Upper lobe of left lung (tissue), 4 donors: ENCODE results near the gene HECTD3.

Source experiments
- POLR2AphosphoS5 ChIP-seq, 2 donors: sonication (generic); formaldehyde crosslinking; IDR thresholded peaks; one replicate each; pipeline ENCODE4 v1.5.1; 2017; ENCODE audit warnings: antibody characterized with exemption in 2 of 2
- TF ChIP-seq, protein P1 (sequence below), 6 experiments: fragments of 450-650 bp in 4 of 6; fragments of 200-600 bp in 2 of 6; sonication (generic) in 2 of 6; IDR thresholded peaks; one replicate each; pipeline ENCODE4 v1.5.1; 2016 to 2019; ENCODE audit warnings: antibody characterized with exemption in 6 of 6

- TF ChIP-seq, protein P1, sequence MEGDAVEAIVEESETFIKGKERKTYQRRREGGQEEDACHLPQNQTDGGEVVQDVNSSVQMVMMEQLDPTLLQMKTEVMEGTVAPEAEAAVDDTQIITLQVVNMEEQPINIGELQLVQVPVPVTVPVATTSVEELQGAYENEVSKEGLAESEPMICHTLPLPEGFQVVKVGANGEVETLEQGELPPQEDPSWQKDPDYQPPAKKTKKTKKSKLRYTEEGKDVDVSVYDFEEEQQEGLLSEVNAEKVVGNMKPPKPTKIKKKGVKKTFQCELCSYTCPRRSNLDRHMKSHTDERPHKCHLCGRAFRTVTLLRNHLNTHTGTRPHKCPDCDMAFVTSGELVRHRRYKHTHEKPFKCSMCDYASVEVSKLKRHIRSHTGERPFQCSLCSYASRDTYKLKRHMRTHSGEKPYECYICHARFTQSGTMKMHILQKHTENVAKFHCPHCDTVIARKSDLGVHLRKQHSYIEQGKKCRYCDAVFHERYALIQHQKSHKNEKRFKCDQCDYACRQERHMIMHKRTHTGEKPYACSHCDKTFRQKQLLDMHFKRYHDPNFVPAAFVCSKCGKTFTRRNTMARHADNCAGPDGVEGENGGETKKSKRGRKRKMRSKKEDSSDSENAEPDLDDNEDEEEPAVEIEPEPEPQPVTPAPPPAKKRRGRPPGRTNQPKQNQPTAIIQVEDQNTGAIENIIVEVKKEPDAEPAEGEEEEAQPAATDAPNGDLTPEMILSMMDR (IDR thresholded peaks at IDR 0.05) = no peak
- TF ChIP-seq POLR2AphosphoS5 (IDR thresholded peaks at IDR 0.05) = no peak
These were observed 3.0 kb downstream of the HECTD3 start for GRCh38 chr1:45008076-45008475.
